GM18909 (cell line): Measurements from ENCODE around the gene CAMTA1.

Source experiments
- ATAC-seq: cut with Tn5 transposase; IDR thresholded peaks from one replicate; pipeline ENCODE4 v1.9.1; 2021; ENCODE audit warnings: mild to moderate bottlenecking; ENCODE audit not compliant: unreplicated experiment, poor library complexity

CAMTA1 gene

DNA sequence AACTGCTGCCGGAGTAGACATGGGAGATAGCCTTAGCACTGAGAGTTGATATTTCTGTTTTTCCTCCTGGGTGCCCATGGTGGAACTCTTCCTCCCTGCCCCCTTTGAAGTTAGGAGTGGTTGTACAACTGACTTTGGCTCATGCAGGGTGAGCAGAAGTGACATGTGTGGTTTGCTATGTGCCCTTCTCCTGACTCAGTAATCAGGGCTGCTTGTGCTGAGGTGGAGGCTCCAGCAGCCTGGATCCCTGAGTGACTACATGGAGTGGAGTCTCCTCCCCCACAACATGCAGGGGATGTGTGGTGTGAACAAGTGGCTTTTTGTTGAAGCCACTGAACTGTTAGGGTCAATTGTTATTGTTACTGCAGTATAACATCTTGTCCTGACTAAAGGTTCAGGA, 261.6 kb downstream of the CAMTA1 start:
- no peak for ATAC-seq

DNA sequence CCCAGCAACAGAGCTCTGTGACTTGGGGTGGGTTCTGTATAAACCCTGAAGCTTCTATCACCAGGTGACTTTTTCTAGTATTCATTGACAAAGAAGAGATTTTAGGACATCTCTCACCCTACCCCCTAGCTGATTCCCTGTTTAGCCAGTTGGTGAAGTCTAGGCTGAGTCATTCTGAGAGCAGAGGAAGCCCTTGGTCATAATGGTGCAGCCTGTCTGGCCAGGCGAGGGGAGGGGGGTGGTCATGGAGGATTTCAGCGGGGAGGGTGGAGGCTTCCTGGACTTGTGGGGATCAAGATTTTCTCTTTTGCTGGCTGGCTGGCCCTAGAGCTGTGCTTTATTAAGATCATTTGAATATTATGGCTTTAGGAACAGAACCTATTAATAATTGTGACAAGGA, 262.6 kb downstream of the CAMTA1 start:
- ATAC-seq: no peak

GRCh38 chr1:7048395-7048794, 263.1 kb downstream of the CAMTA1 start:
- no peak for ATAC-seq

GRCh38 chr1:7049913-7050625, 264.8 kb downstream of the CAMTA1 start:
- ATAC-seq: no peak

- no peak for ATAC-seq
Observed at GRCh38 chr1:7050751-7051665, 265.8 kb downstream of the CAMTA1 start.

DNA sequence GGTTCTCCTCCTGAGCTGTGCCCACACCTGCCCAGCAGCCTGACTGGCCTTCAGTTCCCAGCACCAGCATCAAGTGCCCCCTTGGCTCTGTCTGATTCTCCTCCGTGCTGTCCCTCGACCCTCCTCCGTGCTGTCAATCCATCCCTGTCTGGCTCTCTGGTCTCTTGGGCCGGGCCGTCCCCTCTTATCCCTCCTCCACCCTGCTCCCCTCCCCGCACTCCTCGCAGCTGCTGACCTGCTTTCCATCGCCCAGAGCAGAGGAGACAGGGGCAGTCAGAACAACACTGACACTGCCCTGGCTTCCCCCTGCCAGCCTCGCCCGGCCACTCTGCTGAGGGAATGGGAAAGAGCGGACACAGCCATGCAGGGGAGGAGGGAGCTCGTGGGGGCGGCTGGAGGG, 267.4 kb downstream of the CAMTA1 start:
- no peak for ATAC-seq

DNA sequence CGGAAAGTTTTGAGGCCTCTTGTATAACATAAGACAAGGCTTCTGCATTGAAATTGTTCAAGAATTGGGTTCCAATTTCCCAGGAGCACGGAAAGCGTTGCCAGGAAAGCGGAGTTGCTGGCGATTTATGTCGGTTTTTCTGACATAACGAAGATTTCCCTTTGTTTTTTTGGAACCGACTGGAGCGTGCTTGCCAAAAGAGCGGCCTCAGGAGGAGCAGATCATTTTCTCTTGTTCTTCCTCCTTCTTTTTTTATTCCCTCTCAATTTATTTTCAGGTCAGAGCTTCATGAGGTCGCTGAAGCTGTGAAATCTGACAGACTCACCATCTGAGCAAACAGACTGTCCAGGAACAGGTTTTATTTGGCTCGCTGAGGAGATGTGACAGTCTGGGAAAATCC, 275.5 kb downstream of the CAMTA1 start:
- ATAC-seq: no peak

GRCh38 chr1:7062346-7063061, 277.2 kb downstream of the CAMTA1 start:
- no peak for ATAC-seq

DNA sequence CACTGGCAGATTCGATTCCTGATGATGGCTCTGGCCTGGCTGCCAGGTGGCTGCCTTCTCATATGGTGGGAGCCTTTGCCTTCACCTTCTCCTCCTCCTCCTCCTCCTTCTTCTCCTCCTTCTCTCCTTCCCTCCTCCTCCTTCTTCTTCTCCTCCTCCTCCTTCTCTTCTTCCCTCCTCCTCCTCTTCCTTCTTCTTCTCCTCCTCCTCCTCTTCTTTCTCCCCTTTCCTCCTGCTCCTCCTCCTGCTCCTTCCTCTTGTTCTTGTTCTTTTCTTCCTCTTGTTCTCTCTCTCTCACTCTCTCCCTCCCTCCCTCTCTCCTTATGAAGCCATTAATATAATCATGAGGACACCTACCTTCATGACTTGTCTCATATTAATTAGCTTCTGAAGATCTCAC, 278.7 kb downstream of the CAMTA1 start:
- ATAC-seq: no peak

- ATAC-seq: no peak
Observed at GRCh38 chr1:7068552-7068951, 283.3 kb downstream of the CAMTA1 start.

GRCh38 chr1:7069931-7070330, 284.7 kb downstream of the CAMTA1 start:
- ATAC-seq: no peak

- ATAC-seq: no peak
Observed at GRCh38 chr1:7070389-7071029, 285.3 kb downstream of the CAMTA1 start.

DNA sequence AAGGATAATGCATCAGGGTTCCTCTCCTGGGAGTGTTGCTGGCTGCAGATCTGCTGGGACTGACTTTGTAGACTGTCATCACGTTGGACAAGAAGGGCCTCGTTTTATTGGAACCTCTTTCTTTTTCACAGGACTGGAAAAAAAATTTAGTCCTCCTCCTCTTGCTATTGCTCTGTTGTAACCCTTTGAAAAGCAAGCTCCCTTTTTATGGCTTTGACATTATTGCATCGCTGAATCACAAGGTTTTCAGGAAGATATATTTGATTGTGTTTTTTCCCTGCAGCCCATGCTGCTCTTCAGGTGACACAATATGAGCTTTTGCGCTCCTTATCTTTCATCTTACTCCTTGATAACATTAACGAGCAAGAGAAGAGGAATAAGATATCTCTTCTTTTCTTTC, 290.9 kb downstream of the CAMTA1 start:
- ATAC-seq: no peak

- ATAC-seq: no peak
Observed at GRCh38 chr1:7076572-7076971, 291.3 kb downstream of the CAMTA1 start.

DNA sequence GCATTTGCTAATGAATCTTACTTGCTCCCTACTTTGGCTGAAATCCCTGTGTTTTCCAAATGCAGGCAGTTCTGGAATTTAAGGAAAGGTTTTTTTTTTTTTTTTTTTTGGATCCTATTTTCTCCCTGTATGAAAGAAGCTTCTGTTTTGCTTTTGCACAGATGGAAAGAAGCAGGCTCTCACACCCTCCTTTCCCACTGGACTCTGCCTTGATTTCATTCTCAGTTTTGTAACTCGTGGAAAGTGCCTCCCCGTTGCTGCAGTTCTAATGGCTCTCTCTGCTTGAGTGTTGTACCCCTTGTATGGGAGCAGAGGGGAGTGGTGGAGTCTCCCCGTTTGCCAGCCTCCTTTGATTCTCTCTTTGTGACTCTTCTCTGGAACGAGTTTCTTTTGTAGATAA, 291.9 kb downstream of the CAMTA1 start:
- no peak for ATAC-seq

DNA sequence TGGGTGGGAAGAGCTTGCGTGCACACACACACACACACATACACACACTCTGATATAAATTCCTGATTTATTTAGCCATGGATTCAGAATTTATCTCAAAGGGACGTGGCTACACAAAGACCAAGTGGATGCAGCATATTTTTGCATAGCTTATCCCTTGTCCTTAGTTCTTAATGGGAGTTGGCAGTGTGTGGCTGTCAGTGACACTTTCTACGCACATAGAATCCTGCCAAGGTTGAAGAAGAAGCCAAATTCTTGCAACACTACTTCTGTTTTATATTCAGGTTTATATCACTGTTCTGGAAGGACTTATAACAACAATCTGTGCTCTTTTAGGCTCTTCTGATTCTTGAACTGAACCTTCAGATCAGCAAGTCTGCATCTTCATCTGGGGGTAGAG, 292.7 kb downstream of the CAMTA1 start:
- no peak for ATAC-seq

DNA sequence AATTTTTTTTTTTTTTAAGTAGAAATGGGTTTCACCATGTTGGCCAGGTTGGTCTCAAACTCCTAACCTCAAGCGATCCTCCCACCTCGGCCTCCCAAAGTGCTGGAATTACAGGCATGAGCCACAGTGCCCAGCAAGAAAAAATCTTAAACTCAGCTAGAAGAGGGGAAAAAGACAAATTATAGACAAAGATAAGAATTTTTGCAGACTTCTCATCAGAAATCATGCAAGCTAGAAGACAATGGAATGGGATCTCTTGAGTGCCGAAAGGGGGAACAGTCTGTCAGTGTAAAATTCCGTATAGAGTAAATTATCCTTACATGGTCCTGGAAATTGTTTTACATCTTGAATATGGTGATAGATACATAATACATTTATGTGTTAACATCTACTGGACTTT, 294.4 kb downstream of the CAMTA1 start:
- no peak for ATAC-seq

DNA sequence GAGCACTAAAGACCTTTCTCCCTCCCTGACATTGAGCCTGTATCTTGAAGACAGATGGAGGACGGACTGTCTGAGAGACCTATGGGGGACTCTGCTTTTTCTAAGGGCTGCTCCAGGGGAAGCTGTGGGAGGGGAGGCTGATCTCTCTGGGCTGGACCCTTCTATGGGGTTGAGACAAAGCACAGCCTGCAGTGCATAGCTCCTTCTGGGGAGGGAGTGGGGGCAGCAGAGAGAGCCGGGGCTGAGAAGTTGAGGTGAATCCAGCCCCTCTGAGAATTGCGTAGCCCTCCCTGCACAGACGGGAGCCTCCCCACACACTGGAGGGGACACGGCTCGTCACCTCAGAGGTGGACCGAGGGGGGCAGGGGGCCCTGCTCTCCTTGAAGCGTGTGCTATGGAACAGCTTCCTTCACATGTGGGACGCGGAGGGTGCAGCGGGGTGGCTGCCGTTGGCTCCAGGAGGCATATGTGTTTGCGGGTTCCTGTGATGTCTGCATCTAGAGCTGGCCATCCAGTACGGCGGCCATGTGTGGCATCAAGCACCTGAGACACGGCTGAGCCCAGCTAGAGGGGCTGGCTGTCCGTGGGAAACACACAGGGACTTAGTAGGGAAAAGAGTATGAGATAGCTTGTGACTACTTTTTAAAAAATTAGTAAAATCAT, 299.1 kb downstream of the CAMTA1 start:
- ATAC-seq: no peak

DNA sequence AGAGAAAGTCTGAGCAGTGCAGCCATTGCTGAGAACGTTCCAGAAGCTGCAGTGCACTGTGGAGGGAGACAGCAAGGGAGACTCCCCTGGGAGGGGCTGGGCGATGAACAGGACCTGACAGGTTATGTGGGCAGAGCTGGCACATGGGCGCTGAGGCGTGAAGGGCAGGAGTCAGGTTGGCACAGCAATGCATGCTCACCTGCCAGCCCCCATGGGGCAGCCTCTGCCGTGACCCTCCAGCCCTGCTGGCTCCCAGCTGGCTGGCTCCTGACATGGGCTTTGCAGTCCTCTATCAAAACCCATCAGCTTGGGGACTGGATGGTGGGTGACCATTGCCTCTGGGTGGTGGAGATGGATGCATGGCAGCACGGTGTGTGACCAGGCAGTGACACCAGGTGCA, 300.3 kb downstream of the CAMTA1 start:
- ATAC-seq: no peak

DNA sequence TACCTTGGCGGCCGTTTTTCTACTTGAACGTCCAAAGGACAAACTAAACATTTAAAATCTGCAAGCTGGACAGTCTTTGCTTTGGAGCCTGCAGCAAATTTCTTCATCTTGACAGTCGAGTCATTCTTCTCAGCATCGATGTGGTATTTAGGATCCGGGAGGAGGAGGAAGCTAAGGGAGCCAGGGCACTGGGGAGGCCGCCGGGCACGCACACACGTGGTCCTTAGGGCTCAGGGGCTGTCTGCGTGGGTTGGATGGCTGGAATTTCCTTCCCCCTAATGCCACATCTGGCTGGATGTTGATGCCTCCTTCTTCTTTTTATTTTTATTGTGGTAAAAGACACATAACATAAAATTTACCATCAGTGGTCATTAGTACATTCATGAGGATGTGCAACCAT, 300.9 kb downstream of the CAMTA1 start:
- ATAC-seq: no peak
